Endothelial cell (in vitro differentiated cells): ENCODE data around the gene TPSG1. TPM values are rescaled to one million over a fixed set of nuclear protein-coding genes. Genes with fewer than 3 reads are reported as not detected.
"Not testable (repeated sequence)": the region's sequence is repeated elsewhere in the genome, so short reads cannot be mapped to it uniquely, and the experiment has no call there.

ENCODE experiments used
- DNase-seq: peaks from one replicate; pipeline ENCODE4 v3.0.0; 2021; ENCODE audit warnings: low spot score
- H3K27ac Mint-ChIP-seq: one replicate; pipeline ENCODE4 v1.8.0; 2021; ENCODE audit warnings: mixed read lengths, inconsistent platforms; ENCODE audit not compliant: unreplicated experiment
- H3K27me3 Mint-ChIP-seq: one replicate; pipeline ENCODE4 v1.8.0; 2021; ENCODE audit warnings: mild to moderate bottlenecking, moderate library complexity, mixed read lengths, inconsistent platforms; ENCODE audit not compliant: unreplicated experiment
- H3K36me3 Mint-ChIP-seq: one replicate; pipeline ENCODE4 v1.8.0; 2021; ENCODE audit warnings: mild to moderate bottlenecking, low read depth, mixed read lengths, inconsistent platforms; ENCODE audit not compliant: unreplicated experiment
- H3K4me1 Mint-ChIP-seq: one replicate; pipeline ENCODE4 v1.8.0; 2021; ENCODE audit warnings: mild to moderate bottlenecking, mixed read lengths, inconsistent platforms; ENCODE audit not compliant: unreplicated experiment
- H3K4me3 Mint-ChIP-seq: one replicate; pipeline ENCODE4 v1.8.0; 2021; ENCODE audit warnings: mild to moderate bottlenecking, mixed read lengths, inconsistent platforms; ENCODE audit not compliant: unreplicated experiment
- H3K9me3 Mint-ChIP-seq: one replicate; pipeline ENCODE4 v1.8.0; 2021; ENCODE audit warnings: mixed read lengths, inconsistent platforms; ENCODE audit not compliant: unreplicated experiment
- CTCF ChIP-seq: fragments of 200-600 bp; sonication (generic); IDR thresholded peaks from one replicate; pipeline ENCODE4 v1.5.0; 2021; ENCODE audit warnings: antibody characterized with exemption; ENCODE audit not compliant: unreplicated experiment
- total RNA-seq: library from RNA; stranded (reverse); fragmentation: NEBNext Ultra II Directional; extraction: Animal tissue kit (Norgen Biotek cat#: 25700); gene quantifications from one replicate; pipeline ENCODE4 v1.2.1, GENCODE V29; 2021; ENCODE audit not compliant: unreplicated experiment

The TPSG1 gene
- total RNA-seq, 1 donor from 2014 or later: not detected

GRCh38 chr16:1271380-1271723 lies 46.3 kb upstream of the TPSG1 start:
- no peaks in the 10 kb centered on the region for H3K4me1 Mint-ChIP-seq
- no peak overlapping the region for H3K4me3 Mint-ChIP-seq
- peaks cover 8% of the 10 kb centered on the region for H3K27me3 Mint-ChIP-seq
- DNase-seq: no peak
- no peak for TF ChIP-seq CTCF
- H3K36me3 Mint-ChIP-seq: peaks cover 8% of the 10 kb centered on the region
- H3K27ac Mint-ChIP-seq: no peak overlapping the region
- H3K9me3 Mint-ChIP-seq: no peaks in the 10 kb centered on the region

- not testable (repeated sequence) for H3K27ac Mint-ChIP-seq, H3K9me3 Mint-ChIP-seq, DNase-seq, H3K4me3 Mint-ChIP-seq, H3K36me3 Mint-ChIP-seq, H3K4me1 Mint-ChIP-seq
- peaks cover 10% of the 10 kb centered on the region for H3K27me3 Mint-ChIP-seq
Measured at GRCh38 chr16:1269418-1269817, 44.4 kb upstream of the TPSG1 start.

GRCh38 chr16:1265826-1266225 lies 40.8 kb upstream of the TPSG1 start:
- TF ChIP-seq CTCF: no peak
- Mint-ChIP-seq H3K27me3 (peaks cover 9% of the 10 kb centered on the region), H3K36me3 (peaks cover 4% of the 10 kb centered on the region), H3K9me3 (no peaks in the 10 kb centered on the region), H3K4me1 (no peaks in the 10 kb centered on the region), H3K4me3 (no peak overlapping the region), H3K27ac (no peak overlapping the region)
- DNase-seq: no peak

- Mint-ChIP-seq H3K27me3 (peaks cover 13% of the 10 kb centered on the region), H3K27ac (no peak overlapping the region), H3K4me1 (no peaks in the 10 kb centered on the region)
Measured at GRCh38 chr16:1265090-1265630, 40.1 kb upstream of the TPSG1 start.

GRCh38 chr16:1264345-1265089 lies 39.4 kb upstream of the TPSG1 start:
- H3K27ac Mint-ChIP-seq: peak overlapping the region; percentile 4
- no peaks in the 10 kb centered on the region for H3K4me1 Mint-ChIP-seq
- DNase-seq: no peak
- peaks cover 4% of the 10 kb centered on the region for H3K36me3 Mint-ChIP-seq
- no peak for TF ChIP-seq CTCF
- H3K27me3 Mint-ChIP-seq: peaks cover 13% of the 10 kb centered on the region
- no peaks in the 10 kb centered on the region for H3K9me3 Mint-ChIP-seq
- peak overlapping the region; percentile 1 for H3K4me3 Mint-ChIP-seq

More at GRCh38 chr16:1265090-1265630, 40.1 kb upstream of the TPSG1 start:
- H3K9me3 Mint-ChIP-seq: no peaks in the 10 kb centered on the region
- H3K36me3 Mint-ChIP-seq: peaks cover 4% of the 10 kb centered on the region
- DNase-seq: no peak
- TF ChIP-seq CTCF: no peak
- H3K4me3 Mint-ChIP-seq: no peak overlapping the region
